NCI-H2029 (cell line): ENCODE data around the gene ABCA8.

Experiments used
- DNase-seq: peaks from one replicate; lab custom pipeline; 2025; lab: John Stamatoyannopoulos, UW

The ABCA8 gene

DNA sequence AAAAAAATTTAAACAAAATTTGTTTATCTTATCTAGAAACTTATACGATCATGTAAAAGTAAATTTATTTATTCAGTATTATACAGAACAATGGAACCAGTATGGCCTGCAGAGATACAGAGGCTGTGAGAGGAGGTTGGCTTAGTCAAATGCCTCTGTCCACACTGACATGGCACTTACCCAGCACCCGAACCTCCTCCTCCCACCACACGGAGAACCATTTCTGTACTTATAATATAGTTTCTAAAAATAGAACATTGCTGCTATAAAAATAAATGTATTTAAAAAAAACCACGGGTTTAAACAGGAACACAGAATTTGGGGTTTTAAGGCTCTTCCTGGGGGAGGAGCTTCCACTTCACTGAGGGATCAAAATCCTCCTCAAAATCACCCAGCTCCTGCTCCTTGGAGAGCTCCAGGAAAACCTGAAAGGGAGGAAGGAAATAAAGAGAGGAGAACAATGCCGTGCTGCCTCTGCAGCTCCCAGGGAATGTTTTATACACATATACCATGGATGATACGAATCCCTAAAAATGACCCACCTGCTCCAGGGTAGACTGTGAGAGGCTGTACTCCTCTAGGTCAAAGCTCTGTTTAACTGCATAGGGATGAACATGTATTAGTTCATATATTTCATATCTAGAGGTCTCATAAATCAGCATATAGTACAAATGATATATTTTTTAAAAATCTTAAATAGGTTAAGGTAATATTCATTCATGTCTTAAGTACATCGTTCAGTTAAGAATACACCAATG, 87.3 kb downstream of the ABCA8 start:
- DNase-seq = no peak

DNA sequence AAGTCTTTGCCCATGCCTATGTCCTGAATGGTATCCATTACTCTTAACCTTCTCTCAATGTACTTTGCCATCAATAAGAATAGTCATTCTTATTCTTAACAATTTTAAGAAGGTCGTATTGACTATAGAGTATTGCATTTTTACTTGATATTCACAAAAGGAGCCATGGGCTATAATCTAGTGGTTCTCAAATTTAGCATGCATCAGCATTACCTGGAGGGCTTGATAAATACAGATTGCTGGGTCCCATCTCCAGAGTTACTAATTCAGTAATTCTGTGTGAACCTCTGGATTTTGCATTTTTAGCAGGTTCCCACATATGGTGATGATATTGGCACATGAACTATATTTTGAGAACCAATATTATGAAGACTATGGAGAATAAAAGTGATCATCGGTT, 89.6 kb downstream of the ABCA8 start:
- DNase-seq = no peak

DNA sequence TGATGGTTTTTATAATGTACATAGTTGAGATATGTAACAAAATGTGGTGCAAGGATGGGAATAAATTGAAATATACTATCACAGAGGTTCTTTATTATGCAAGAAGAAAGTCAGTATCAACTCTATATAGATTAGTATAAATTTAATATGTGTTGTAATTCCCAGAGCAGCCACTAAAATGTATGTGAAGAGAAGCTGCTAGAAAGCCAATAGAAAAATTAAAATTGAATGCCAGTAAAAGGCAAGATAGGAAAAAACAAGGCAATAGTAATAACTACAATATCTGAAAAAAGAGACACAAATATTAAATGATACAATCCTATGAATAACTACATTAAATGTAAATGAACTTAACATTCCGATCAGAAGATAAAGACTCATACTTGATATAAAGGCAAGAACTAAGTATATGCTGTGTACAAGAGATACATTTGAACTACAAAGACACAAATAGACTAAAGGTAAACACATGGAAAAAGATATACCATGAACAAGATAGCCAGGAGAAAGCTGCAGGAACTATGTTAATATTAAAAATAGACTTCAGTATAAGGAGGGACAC, 92.0 kb downstream of the ABCA8 start:
- no peak for DNase-seq

DNA sequence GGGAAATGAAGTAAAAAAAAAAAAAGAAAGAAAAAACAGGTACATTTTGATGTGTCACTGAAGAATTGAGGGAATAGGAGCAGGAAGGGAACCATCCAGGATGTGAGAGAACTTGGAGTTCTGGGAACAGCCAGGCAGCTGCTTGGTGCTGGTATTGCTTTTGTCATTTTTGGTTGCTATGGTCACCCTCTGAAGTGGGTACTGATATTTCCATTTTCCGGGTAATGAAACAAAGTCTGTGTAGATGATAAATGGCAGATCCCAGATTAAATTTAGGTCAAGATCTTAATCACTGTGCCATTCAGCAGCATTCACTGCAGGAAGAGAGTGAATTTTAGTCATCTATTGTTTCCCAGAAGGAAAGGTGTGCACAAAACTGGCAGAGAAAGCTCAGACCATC, 93.6 kb downstream of the ABCA8 start:
- peak; percentile 68 for DNase-seq

GRCh38 chr17:68860941-68861340, 94.3 kb downstream of the ABCA8 start:
- no peak for DNase-seq

DNA sequence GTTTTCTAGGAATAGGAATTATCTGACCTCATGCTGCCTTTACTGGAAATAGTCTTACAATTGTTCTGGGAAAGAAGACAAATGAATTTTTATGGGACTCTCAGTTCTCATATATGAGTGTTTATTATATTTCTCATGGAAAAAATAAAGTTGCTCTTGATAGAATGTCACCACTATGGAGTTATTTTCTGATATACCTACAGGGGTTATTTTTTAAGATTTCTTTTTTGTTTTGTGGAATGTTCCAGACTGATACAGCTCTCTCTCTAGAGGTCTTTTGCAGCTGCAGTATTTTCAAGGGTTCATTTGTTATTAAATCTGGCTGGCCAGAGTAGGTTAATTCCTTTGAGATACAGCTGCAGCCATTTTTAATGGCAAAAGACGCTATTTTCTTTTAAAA, 100.7 kb downstream of the ABCA8 start:
- DNase-seq = no peak

- no peak for DNase-seq
These were observed 101.8 kb downstream of the ABCA8 start for GRCh38 chr17:68853439-68853838.

DNA sequence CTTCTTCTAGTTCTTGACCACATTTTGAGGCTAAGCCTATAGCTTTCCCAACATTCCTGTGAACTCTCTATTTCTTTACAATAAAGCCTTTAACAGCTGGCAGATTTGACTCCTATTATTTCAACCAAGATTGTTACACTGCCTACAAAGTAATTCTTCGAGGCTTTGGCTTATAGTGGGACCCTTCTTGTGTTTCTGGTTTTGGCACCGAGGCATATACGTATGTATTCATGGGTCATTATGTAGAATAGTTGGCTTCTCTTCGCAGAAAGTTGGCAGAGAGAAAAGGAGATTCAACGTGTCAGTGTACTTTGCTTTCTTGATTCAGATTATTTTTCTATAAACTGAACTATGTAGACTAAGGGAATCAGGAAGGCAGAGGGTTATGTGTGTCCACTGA, 102.2 kb downstream of the ABCA8 start:
- no peak for DNase-seq

DNA sequence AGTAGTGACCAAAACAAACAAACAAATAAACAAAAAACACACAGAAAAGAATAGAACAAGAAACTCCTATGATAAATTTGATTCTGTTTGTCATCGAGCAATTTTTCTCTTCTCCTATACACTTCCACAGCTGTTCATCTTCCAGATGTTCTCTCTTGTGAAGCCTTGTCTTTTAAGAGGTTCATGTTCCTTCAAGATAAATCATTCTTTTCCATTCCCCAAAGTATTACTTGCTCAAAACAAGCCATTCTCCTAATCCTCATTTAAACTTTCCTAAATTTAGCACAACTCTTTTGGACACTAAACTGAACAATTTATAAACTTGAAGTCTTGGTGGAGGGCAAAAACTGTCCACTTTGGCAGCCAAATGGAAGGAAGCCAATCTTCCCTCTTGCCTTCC, 103.3 kb downstream of the ABCA8 start:
- no peak for DNase-seq

GRCh38 chr17:68850749-68851510, 104.3 kb downstream of the ABCA8 start:
- DNase-seq = no peak

GRCh38 chr17:68849673-68850610, 105.2 kb downstream of the ABCA8 start:
- DNase-seq = peak; percentile 15

- DNase-seq = peak; percentile 5
These were observed 107.5 kb downstream of the ABCA8 start for GRCh38 chr17:68847711-68848110.

- no peak for DNase-seq
These were observed 111.7 kb downstream of the ABCA8 start for GRCh38 chr17:68843522-68843921.

DNA sequence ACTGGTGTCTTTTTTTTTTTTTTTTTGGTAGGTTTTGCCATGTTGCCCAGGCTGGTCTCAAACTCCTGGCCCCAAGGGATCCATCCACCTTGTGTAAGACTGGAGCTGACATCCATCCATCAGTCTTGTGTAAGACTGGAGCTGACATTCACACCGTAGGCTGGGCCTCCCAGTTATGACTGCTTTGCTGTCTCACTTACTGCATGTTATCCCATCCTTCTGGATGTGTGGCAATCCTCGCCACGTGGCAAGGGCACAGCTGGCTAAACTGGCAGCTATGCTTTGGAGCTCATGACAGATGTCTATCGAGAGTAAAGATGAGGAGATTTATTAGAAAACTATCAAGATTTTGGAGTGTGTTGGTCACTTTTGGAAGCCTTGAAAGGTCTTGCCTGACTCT, 115.1 kb downstream of the ABCA8 start:
- DNase-seq = no peak

- DNase-seq = no peak
These were observed 120.1 kb downstream of the ABCA8 start for GRCh38 chr17:68835071-68835470.

DNA sequence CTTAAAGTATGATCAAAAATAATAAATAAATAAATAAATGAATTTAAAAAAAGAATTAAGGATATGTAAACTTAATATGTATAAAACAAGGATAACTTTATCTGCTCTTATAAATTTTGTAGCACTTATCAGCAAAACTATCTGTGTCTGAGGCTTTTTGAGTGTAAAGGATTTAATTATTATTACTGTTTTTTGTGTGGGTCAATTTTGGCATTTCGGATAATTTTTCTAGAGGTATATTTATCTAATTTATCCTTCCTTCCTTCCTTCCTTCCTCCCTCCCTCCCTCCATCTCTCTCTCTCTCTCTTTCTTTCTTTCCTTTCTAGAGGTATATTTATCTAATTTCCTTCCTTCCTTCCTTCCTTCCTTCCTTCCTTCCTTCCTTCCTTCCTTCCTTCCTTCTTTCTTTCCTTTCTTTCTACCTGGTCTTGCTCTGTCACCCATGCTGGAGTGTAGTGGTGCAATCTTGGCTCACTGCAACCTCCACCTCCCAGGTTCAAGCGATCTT, 120.8 kb downstream of the ABCA8 start:
- DNase-seq = no peak

GRCh38 chr17:68832109-68832802, 122.9 kb downstream of the ABCA8 start:
- no peak for DNase-seq

- DNase-seq = no peak
These were observed 124.0 kb downstream of the ABCA8 start for GRCh38 chr17:68831170-68831569.

- DNase-seq = no peak
These were observed 124.9 kb downstream of the ABCA8 start for GRCh38 chr17:68830313-68830712.

DNA sequence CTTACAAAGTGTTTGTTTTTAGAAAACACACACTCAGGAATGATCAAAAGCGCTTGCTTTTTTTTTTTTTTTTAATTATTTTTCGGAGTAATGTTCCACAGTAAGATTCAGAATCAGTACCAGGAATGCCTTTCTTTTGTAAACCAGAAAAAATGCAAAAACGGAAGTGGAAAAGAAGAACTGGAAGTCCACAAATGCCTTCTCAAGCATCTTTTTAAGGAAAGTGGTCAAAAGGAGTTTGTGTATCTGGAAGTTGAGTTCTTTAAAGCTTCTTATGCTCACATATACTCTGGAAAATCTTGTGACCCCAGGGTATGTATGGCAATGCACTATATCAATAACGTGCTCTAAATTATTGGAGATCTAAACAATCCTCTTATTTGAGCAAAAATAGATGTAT, 126.0 kb downstream of the ABCA8 start:
- DNase-seq = no peak

GRCh38 chr17:68824707-68825106, 130.5 kb downstream of the ABCA8 start:
- DNase-seq = no peak
